CD4-positive, alpha-beta T cell treated with Interleukin-12 subunit alpha and Interleukin-12 subunit beta, for 1 hour (primary cell): ENCODE measurements around the gene ATP6V0B.
A peak's percentile ranks its signal among the peaks of the same experiment; 100 is the strongest.

Source experiments
- DNase-seq: peaks from one replicate; pipeline ENCODE4 v3.0.0-alpha.2; 2020

Gene ATP6V0B

GRCh38 chr1:43969746-43970466, 4.9 kb upstream of the ATP6V0B start, which contains the start of gene DPH2:
DPH2 (plus strand) TSS chr1:43970010; CDS start chr1:43970176, 166 bp downstream.
- DNase-seq, result peak; percentile 95

DNA sequence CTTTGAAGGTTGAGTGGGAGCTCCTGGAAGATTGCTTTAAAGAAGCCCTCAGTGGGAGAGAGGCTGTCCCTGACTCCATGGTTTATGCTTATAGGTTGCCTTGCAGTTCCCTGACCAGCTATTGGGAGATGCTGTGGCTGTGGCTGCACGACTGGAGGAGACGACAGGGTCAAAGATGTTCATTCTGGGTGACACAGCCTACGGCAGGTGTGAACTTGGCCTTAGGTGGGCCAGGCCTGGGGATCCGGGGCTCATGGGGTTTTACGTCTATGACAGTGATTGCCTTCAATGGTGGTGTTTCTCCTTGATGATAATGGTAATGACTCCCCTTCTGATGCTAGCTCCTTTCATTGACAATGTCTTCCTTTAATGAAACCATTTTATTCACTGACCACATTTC, 4.3 kb upstream of the ATP6V0B start:
- no peak for DNase-seq

GRCh38 chr1:43970911-43971310, 3.8 kb upstream of the ATP6V0B start:
- no peak for DNase-seq

DNA sequence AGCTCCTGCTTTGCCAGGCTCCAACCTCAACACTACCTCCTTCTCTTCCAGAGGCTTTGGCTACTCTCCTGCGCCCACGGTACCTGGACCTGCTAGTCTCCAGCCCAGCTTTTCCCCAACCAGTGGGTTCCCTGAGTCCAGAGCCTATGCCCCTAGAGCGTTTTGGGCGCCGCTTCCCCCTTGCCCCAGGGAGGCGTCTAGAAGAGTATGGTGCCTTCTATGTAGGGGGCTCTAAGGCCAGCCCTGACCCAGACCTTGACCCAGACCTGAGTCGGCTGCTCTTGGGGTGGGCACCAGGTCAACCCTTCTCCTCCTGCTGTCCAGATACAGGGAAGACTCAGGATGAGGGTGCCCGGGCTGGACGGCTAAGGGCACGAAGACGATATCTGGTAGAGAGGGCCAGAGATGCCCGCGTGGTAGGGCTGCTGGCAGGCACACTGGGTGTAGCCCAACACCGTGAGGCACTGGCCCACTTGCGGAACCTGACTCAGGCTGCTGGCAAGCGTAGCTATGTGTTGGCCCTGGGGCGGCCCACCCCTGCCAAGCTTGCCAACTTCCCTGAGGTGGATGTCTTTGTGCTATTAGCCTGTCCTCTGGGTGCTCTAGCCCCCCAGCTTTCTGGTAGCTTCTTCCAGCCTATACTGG, 3.3 kb upstream of the ATP6V0B start:
- no peak for DNase-seq

- no peak for DNase-seq
Observed at GRCh38 chr1:43973981-43974442, 748 bp upstream of the ATP6V0B start.

DNA sequence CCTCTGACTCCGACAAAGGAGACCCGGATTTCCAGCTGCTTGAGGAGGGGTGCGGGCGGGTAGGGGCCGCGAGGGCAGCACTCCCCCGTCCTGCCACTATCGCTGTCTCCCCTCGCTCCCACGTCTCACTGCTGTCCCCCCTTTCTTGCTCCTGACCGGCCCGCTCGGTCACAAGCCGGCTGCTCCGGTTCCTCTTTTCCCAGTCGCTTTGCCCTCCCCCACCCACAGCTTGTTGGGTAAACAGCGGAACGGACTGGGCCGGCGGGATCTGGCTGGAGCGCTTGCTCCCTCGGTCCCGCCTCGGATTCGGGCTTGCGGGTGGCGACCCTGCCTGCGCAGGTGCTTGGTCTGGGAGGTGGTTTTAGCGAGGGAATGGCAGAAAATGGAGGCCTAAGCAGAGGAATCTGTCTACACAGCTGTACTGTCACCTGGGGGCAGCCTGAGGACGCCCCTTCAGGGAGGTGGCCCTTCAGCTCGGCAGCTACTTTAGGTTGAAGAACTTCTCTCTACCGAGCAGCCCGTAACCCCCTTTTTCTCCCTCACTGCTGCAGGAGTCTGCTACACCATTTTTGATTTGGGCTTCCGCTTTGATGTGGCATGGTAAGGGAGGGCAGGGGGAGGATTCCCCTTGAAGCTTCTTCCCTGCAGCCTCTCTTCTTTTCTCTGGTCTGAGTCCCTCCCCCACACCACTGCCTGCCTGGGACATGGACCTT, 645 bp downstream of the ATP6V0B start:
- DNase-seq, result peak; percentile 52

DNA sequence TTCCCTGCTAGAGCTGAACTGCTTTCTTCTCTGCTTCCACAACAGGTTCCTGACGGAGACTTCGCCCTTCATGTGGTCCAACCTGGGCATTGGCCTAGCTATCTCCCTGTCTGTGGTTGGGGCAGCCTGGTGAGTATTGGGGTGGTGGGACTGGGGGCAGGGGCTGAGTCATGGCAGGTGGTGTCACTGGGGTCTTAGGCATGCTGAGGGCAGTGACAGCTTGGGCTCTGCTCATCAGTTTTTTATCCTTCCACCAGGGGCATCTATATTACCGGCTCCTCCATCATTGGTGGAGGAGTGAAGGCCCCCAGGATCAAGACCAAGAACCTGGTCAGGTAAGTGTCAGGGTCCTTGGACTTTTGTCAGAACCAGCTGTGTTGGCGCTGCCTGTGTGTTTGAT, 1.3 kb downstream of the ATP6V0B start:
- no peak for DNase-seq

DNA sequence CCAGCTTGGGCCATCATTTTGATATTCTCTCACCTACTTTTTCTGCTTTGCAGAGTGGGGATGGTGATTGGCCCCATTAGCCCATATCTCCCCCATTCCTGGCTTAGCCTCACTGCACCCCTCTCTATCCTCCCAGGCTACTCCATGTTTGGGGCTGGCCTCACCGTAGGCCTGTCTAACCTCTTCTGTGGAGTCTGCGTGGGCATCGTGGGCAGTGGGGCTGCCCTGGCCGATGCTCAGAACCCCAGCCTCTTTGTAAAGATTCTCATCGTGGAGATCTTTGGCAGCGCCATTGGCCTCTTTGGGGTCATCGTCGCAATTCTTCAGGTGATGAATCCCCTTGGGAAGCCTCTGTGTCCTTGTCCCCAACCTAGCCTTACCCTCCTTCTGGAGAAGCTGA, 2.1 kb downstream of the ATP6V0B start:
- DNase-seq, result no peak

- DNase-seq, result no peak
Observed at GRCh38 chr1:43977376-43978263, 2.9 kb downstream of the ATP6V0B start.

DNA sequence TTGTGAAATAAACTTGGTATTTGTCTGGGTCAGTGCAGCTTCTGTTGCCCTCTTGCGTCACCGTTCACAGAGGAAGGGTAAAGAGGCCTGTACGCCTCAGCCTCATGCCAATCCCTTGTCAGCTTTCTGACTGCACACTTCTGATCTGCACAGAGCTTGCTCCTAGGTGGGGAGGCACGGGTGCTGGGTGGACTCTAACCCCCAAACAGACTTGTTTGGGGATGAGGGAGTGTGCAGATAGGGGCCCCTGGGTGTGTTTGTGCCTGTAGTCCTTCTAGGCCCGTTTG, 3.4 kb downstream of the ATP6V0B start:
- DNase-seq, result no peak

DNA sequence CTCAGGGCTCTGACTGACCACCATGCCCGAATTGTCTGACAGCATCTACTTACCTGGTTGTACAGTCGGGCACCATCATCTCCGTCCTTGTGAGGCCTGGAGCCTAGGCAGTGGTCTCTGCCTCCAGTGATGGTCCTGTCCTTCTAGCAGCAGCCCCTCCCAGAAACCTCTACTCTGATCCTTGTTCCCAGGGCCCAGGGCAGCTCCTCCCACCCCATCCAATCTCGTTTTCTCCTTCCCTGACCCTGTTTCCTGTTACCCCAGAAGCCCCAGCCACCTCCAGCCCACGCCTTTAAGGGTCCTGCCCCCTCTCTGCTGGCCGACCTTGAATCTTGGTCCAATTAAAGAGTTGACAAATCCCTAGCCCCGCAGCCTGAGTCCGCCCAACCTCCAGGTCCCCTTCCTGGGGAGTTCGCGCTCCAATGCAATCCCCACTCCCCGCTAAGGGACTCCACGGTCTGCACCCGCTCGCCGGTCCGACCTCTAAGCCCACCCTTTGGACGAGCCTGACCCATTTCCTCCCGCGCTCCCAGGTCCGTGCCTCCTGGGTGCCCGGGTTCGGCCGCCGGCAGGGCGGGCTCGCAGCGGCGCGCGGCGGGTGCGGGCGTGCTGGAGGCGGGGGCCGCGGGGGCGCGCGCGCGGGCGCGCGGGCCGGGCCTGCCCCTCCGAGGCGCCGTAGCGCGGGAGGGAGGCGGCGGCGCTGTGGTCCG, 3.9 kb downstream of the ATP6V0B start, which contains the start of gene B4GALT2:
TSS of gene B4GALT2 (plus strand) at position 660 of the 710 bp plus-strand sequence. CDS start 1,951 bp downstream, outside the sequence.
- DNase-seq, result peak; percentile 51

DNA sequence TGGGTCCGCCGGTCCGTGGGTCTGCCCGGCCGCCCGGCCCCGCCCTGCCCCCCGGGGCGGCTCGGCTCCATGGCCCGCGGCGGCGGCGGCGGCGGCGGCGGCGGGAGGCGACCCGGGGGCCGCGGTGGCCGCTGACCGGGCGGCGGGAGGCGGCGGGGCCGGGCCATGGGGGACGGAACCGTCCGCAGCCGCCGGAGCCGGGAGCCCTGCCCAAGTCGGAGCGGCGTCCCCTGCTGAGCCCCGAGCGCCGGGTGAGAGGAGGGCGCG, 4.4 kb downstream of the ATP6V0B start:
- no peak for DNase-seq

DNA sequence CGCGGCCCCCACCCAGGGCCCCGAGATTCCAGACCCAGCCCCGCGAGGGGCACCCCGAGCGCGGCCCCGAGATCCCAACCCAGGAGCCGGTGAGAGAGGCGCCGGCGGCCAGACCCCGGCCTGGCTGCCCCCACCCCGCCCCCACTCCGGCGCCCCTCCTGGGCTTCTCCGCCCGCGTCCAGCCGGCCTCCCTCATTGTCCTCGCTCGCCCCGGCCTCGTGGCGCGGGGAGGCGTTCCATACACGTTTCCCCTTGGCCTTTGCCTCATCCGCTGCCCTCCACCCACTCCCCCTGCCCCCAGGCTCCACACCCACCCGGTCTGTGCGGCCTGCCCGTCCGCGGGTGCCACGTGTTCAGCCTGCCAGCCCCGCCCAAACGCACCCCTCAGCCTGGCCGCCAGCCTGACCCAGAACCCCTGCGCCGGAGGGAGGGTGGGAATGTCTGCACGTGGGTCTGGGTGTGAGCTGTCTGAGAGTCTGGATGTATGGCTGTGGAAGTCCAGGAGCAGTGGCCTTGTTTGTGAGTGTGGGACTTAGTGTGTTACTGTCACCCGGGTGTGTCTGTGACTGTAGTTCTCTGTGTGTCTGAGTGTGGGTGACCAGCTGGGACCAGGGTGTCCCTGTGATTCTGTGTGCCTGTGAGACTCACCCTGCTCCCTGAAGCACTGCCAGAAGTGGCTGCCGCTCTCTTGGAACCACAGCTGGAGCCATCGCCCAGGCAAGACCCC, 4.9 kb downstream of the ATP6V0B start:
- DNase-seq, result peak; percentile 20

- DNase-seq, result no peak
Observed at GRCh38 chr1:43980255-43981134, 5.7 kb downstream of the ATP6V0B start.

GRCh38 chr1:43981135-43981491, 6.4 kb downstream of the ATP6V0B start:
- no peak for DNase-seq

GRCh38 chr1:43981636-43982035, 6.9 kb downstream of the ATP6V0B start:
- no peak for DNase-seq

DNA sequence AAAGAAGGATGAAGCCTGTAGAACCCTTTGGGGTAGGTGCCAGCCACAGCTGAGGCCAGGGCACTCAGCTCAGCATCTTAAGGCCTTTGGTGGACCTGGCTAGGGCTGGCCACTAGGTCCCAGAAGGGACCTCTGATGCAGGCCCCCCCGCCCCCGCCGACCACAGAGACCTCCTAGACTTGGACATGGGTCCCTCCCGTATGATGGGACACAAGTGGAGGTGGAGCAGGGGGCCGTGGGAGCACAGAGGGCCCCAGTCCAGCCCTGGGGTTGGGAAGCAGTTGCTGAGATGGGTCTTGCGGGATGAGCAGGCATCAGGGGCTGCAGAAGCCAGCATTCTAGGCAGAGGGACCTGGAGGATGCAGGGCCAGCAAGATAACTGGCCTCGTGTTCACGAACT, 7.5 kb downstream of the ATP6V0B start:
- no peak for DNase-seq

DNA sequence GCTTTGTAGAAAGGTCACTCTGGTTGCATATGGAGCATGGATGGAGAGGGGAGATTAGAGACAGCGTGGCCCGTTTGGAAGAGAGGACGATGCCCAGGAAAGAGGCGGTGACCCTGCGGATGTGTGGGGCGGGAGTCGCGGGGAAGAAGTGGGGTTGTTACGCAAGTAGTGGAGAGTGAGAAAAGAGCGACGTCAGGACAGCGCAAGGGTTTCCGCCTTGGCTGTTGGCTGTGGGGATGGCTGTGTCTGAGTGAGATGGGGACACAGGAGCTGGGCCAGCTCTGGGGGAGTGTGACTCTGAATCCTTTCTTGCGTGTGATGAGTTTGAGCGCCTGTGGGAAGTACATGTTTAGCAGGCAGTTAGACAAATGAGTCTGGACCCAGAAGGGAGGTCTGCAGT, 8.0 kb downstream of the ATP6V0B start:
- no peak for DNase-seq

GRCh38 chr1:43983253-43983899, 8.6 kb downstream of the ATP6V0B start:
- no peak for DNase-seq

- DNase-seq, result no peak
Observed at GRCh38 chr1:43984855-43985254, 10.1 kb downstream of the ATP6V0B start.
